OCI-LY1 (cell line): ENCODE data around the gene SLC41A2.

ENCODE experiments used
- H2AFZ ChIP-seq: fragments of 200-600 bp; sonication (generic), shearing (Covaris generic); 2 replicates; pipeline ENCODE4 v1.6.0; 2014; ENCODE audit warnings: antibody characterized with exemption, mild to moderate bottlenecking, low read length
- H3F3A ChIP-seq: fragments of 200-600 bp; sonication (generic), shearing (Covaris generic); 2 replicates; pipeline ENCODE4 v1.6.0; 2014; ENCODE audit warnings: mild to moderate bottlenecking, antibody characterized with exemption, low read length, moderate library complexity; ENCODE audit not compliant: insufficient read depth
- H3K27ac ChIP-seq: fragments of 200-600 bp; sonication (generic); 2 replicates; pipeline ENCODE4 v1.5.1; 2014; ENCODE audit warnings: low read length, mixed run types, mild to moderate bottlenecking, low read depth; ENCODE audit not compliant: poor library complexity, severe bottlenecking
- H3K27me3 ChIP-seq: fragments of 200-600 bp; sonication (generic); 2 replicates; pipeline ENCODE4 v1.6.0; 2014; ENCODE audit warnings: antibody characterized with exemption, mild to moderate bottlenecking, low read length, moderate library complexity; ENCODE audit not compliant: insufficient read depth
- H3K36me3 ChIP-seq: fragments of 200-600 bp; sonication (generic); 2 replicates; pipeline ENCODE4 v1.6.1; 2014; ENCODE audit warnings: mild to moderate bottlenecking, antibody characterized with exemption, low read length, moderate library complexity, mixed read lengths; ENCODE audit not compliant: insufficient read depth
- H3K4me1 ChIP-seq: fragments of 200-600 bp; sonication (generic); 2 replicates; pipeline ENCODE4 v1.5.1; 2014; ENCODE audit warnings: mild to moderate bottlenecking, low read length, moderate library complexity; ENCODE audit not compliant: insufficient read depth, severe bottlenecking
- H3K4me2 ChIP-seq: fragments of 200-600 bp; sonication (generic), shearing (Covaris generic); 2 replicates; pipeline ENCODE4 v1.6.1; 2014; ENCODE audit warnings: low read length
- H3K4me3 ChIP-seq: fragments of 200-600 bp; sonication (generic); 2 replicates; pipeline ENCODE4 v1.5.1; 2014; ENCODE audit warnings: low read length, low read depth, mild to moderate bottlenecking, mixed read lengths; ENCODE audit not compliant: poor library complexity, severe bottlenecking
- H3K79me2 ChIP-seq: fragments of 200-600 bp; shearing (Covaris generic); 2 replicates; pipeline ENCODE4 v1.6.1; 2016; ENCODE audit warnings: mixed run types, low read length, mixed read lengths; ENCODE audit not compliant: insufficient read depth
- H3K9ac ChIP-seq: fragments of 200-600 bp; sonication (generic), shearing (Covaris generic); 2 replicates; pipeline ENCODE4 v1.6.1; 2014; ENCODE audit warnings: mild to moderate bottlenecking, low read length, mixed read lengths
- H3K9me2 ChIP-seq: fragments of 200-600 bp; sonication (generic), shearing (Covaris generic); 2 replicates; pipeline ENCODE4 v1.6.1; 2014; ENCODE audit warnings: low read depth, mild to moderate bottlenecking, low read length, mixed read lengths
- H3K9me3 ChIP-seq: fragments of 200-600 bp; shearing (Covaris generic); 2 replicates; pipeline ENCODE4 v1.6.1; 2014; ENCODE audit warnings: low read length, mixed read lengths
- H4K20me1 ChIP-seq: fragments of 200-600 bp; sonication (generic), shearing (Covaris generic); 2 replicates; pipeline ENCODE4 v1.6.0; 2016; ENCODE audit warnings: mild to moderate bottlenecking, low read length; ENCODE audit not compliant: insufficient read depth
- EZH2 ChIP-seq: fragments of 200-600 bp; sonication (generic), shearing (Covaris generic); IDR thresholded peaks from 2 replicates; pipeline ENCODE4 v1.8.0; 2017; ENCODE audit warnings: borderline replicate concordance, mixed run types, mild to moderate bottlenecking, antibody characterized with exemption, low read length, moderate library complexity, mixed read lengths
- TF ChIP-seq, protein P1 (sequence below): fragments of 200-600 bp; sonication (generic), shearing (Covaris generic); IDR thresholded peaks from 2 replicates; pipeline ENCODE4 v1.5.1; 2017; ENCODE audit warnings: mild to moderate bottlenecking, antibody characterized with exemption, low read length, moderate library complexity, mixed read lengths

SLC41A2 gene

DNA sequence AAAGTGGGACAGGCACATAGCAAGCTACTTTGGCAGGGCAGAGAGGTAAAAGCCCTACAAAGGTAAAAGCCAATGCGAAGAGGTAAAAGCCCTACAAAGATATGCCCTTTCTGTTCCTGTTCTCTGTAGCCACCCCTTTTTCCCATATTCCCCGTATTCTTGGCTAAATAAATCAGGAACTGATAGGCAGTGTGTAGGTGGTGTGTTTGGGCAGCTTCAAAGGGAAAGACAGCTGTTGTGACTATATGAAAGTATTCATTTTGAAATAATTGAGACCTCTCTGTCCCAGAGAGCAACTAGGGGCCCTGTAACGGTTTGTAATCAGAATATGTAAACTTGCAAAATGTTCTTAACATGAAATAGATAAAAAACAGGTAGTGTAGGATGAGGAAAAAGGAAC, 11.3 kb upstream of the SLC41A2 start:
- H3K9ac ChIP-seq, result no peak overlapping the region
- peaks cover under 1% of the 10 kb centered on the region for H3K4me1 ChIP-seq

DNA sequence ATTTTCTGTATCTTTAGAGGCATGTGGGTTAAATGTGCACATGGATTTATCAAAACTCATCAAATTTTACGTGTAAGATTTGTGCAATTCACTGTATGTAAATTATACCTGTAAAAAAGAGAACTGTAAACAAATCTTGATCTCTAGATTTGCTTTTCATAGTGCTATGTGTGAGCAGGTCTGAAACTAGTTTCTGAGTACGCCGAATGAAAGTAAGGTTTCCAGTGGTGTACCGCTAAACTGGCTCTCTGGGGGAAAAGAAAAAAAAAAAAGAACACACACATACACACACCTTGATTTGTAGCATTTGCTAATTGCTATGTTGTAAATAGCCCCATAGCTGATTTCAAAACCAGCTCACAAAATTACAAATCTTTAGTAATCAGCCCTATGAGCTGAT, 8.6 kb upstream of the SLC41A2 start:
- H3K4me2 ChIP-seq, result no peak overlapping the region
- H3K36me3 ChIP-seq, result no peaks in the 10 kb centered on the region
- H2AFZ ChIP-seq, result no peak overlapping the region
- H3K9me3 ChIP-seq, result no peaks in the 10 kb centered on the region
- no peaks in the 10 kb centered on the region for H3K27me3 ChIP-seq
- H4K20me1 ChIP-seq, result no peaks in the 10 kb centered on the region
- H3K9ac ChIP-seq, result no peak overlapping the region
- no peaks in the 10 kb centered on the region for H3F3A ChIP-seq
- no peaks in the 10 kb centered on the region for H3K9me2 ChIP-seq
- H3K4me1 ChIP-seq, result no peaks in the 10 kb centered on the region
- H3K27ac ChIP-seq, result no peak overlapping the region
- H3K4me3 ChIP-seq, result no peak overlapping the region
- no peaks in the 10 kb centered on the region for H3K79me2 ChIP-seq
- TF ChIP-seq, protein P1, sequence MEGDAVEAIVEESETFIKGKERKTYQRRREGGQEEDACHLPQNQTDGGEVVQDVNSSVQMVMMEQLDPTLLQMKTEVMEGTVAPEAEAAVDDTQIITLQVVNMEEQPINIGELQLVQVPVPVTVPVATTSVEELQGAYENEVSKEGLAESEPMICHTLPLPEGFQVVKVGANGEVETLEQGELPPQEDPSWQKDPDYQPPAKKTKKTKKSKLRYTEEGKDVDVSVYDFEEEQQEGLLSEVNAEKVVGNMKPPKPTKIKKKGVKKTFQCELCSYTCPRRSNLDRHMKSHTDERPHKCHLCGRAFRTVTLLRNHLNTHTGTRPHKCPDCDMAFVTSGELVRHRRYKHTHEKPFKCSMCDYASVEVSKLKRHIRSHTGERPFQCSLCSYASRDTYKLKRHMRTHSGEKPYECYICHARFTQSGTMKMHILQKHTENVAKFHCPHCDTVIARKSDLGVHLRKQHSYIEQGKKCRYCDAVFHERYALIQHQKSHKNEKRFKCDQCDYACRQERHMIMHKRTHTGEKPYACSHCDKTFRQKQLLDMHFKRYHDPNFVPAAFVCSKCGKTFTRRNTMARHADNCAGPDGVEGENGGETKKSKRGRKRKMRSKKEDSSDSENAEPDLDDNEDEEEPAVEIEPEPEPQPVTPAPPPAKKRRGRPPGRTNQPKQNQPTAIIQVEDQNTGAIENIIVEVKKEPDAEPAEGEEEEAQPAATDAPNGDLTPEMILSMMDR, result no peak
- no peak for TF ChIP-seq EZH2

More for the DNA sequence above, 11.3 kb upstream of the SLC41A2 start:
- H3K4me2 ChIP-seq, result no peak overlapping the region
- H3K36me3 ChIP-seq, result no peaks in the 10 kb centered on the region
- H3K9me2 ChIP-seq, result no peaks in the 10 kb centered on the region
- TF ChIP-seq EZH2, result no peak
- TF ChIP-seq, protein P1, result no peak
- H3F3A ChIP-seq, result no peaks in the 10 kb centered on the region
- no peak overlapping the region for H3K4me3 ChIP-seq
- no peak overlapping the region for H3K27ac ChIP-seq
- no peaks in the 10 kb centered on the region for H3K27me3 ChIP-seq
- H4K20me1 ChIP-seq, result no peaks in the 10 kb centered on the region
- H3K9me3 ChIP-seq, result no peaks in the 10 kb centered on the region
- no peaks in the 10 kb centered on the region for H3K79me2 ChIP-seq
- no peak overlapping the region for H2AFZ ChIP-seq

DNA sequence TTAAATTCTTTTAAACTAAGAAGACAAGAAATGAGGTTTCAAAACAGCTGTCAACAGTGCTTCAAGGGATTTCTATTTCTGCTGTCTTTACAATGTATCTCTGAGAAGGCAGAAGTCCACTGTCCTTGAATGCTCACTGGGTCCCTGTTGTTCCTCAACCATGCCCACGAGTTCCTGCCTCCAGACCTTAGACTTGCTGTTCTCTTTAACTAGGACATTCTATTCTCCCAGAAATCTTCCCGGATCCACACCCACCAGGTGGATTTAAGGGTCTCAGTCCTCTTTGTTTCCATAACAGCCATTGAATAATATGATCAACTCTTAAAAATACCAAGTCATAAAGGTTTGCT, 6.7 kb upstream of the SLC41A2 start:
- Histone ChIP-seq H3K9ac (no peak overlapping the region), H3K4me2 (no peak overlapping the region), H3K4me3 (no peak overlapping the region), H3K27me3 (no peaks in the 10 kb centered on the region), H3K9me3 (no peaks in the 10 kb centered on the region), H3K79me2 (no peaks in the 10 kb centered on the region), H3K4me1 (no peaks in the 10 kb centered on the region), H3K27ac (no peak overlapping the region), H3K36me3 (no peaks in the 10 kb centered on the region), H3F3A (no peaks in the 10 kb centered on the region), H3K9me2 (no peaks in the 10 kb centered on the region), H4K20me1 (no peaks in the 10 kb centered on the region), H2AFZ (no peak overlapping the region)
- TF ChIP-seq, protein P1, result no peak
- no peak for TF ChIP-seq EZH2
